Measurements from ENCODE around the gene DYNC1I2. TPM values are rescaled to one million over a fixed set of nuclear protein-coding genes. Genes with fewer than 3 reads are reported as not detected.
"Not testable (repeated sequence)": the region's sequence is repeated elsewhere in the genome, so short reads cannot be mapped to it uniquely, and the experiment has no call there.

DYNC1I2 gene
- total RNA-seq, 1 donor from 2014 or later, result 118 TPM

- no peaks in the 10 kb centered on the region for H3K4me1 Mint-ChIP-seq (ENCODE audit: unreplicated experiment)
- H3K9me3 Mint-ChIP-seq (ENCODE audit: unreplicated experiment), result no peaks in the 10 kb centered on the region
- H3K36me3 Mint-ChIP-seq (ENCODE audit: unreplicated experiment), result peaks cover 51% of the 10 kb centered on the region
- H3K27ac Mint-ChIP-seq (ENCODE audit: unreplicated experiment), result no peak overlapping the region
- DNase-seq (ENCODE audit: extremely low spot score, unreplicated experiment), result no peak
- TF ChIP-seq CTCF (IDR thresholded peaks at IDR 0.05), result no peak
- no peaks in the 10 kb centered on the region for H3K27me3 Mint-ChIP-seq (ENCODE audit: unreplicated experiment)
- H3K4me3 Mint-ChIP-seq (ENCODE audit: unreplicated experiment), result no peak overlapping the region
These were observed 60.1 kb downstream of the DYNC1I2 start for GRCh38 chr2:171747371-171747770.

- no peak overlapping the region for H3K4me3 Mint-ChIP-seq (ENCODE audit: unreplicated experiment)
- peaks cover 57% of the 10 kb centered on the region for H3K36me3 Mint-ChIP-seq (ENCODE audit: unreplicated experiment)
- no peaks in the 10 kb centered on the region for H3K9me3 Mint-ChIP-seq (ENCODE audit: unreplicated experiment)
- no peak for TF ChIP-seq CTCF (IDR thresholded peaks at IDR 0.05)
- no peak overlapping the region for H3K27ac Mint-ChIP-seq (ENCODE audit: unreplicated experiment)
- no peak for DNase-seq (ENCODE audit: extremely low spot score, unreplicated experiment)
- no peaks in the 10 kb centered on the region for H3K27me3 Mint-ChIP-seq (ENCODE audit: unreplicated experiment)
- peaks cover 2% of the 10 kb centered on the region for H3K4me1 Mint-ChIP-seq (ENCODE audit: unreplicated experiment)
These were observed 67.1 kb downstream of the DYNC1I2 start for GRCh38 chr2:171754254-171754939.

GRCh38 chr2:171758762-171759161 lies 71.5 kb downstream of the DYNC1I2 start:
- H3K9me3 Mint-ChIP-seq (ENCODE audit: unreplicated experiment); H3K4me1 Mint-ChIP-seq (ENCODE audit: unreplicated experiment); H3K4me3 Mint-ChIP-seq (ENCODE audit: unreplicated experiment); DNase-seq (ENCODE audit: extremely low spot score, unreplicated experiment); H3K27ac Mint-ChIP-seq (ENCODE audit: unreplicated experiment); H3K27me3 Mint-ChIP-seq (ENCODE audit: unreplicated experiment): not testable (repeated sequence)
- peaks cover 73% of the 10 kb centered on the region for H3K36me3 Mint-ChIP-seq (ENCODE audit: unreplicated experiment)

GRCh38 chr2:171761176-171761575 lies 73.9 kb downstream of the DYNC1I2 start:
- not testable (repeated sequence) for H3K27me3 Mint-ChIP-seq (ENCODE audit: unreplicated experiment); DNase-seq (ENCODE audit: extremely low spot score, unreplicated experiment); H3K4me1 Mint-ChIP-seq (ENCODE audit: unreplicated experiment); H3K27ac Mint-ChIP-seq (ENCODE audit: unreplicated experiment); H3K9me3 Mint-ChIP-seq (ENCODE audit: unreplicated experiment); H3K4me3 Mint-ChIP-seq (ENCODE audit: unreplicated experiment)
- H3K36me3 Mint-ChIP-seq (ENCODE audit: unreplicated experiment), result peaks cover 62% of the 10 kb centered on the region

GRCh38 chr2:171762879-171763573 lies 75.8 kb downstream of the DYNC1I2 start:
- Mint-ChIP-seq H3K9me3 (ENCODE audit: unreplicated experiment) (no peaks in the 10 kb centered on the region), H3K36me3 (ENCODE audit: unreplicated experiment) (peaks cover 61% of the 10 kb centered on the region), H3K27ac (ENCODE audit: unreplicated experiment) (no peak overlapping the region)

More at GRCh38 chr2:171762879-171763573, 75.8 kb downstream of the DYNC1I2 start:
- H3K27me3 Mint-ChIP-seq (ENCODE audit: unreplicated experiment), result no peaks in the 10 kb centered on the region
- no peak for DNase-seq (ENCODE audit: extremely low spot score, unreplicated experiment)
- H3K4me3 Mint-ChIP-seq (ENCODE audit: unreplicated experiment), result no peak overlapping the region
- peaks cover 4% of the 10 kb centered on the region for H3K4me1 Mint-ChIP-seq (ENCODE audit: unreplicated experiment)
- no peak for TF ChIP-seq CTCF (IDR thresholded peaks at IDR 0.05)
